Uterus (tissue), 4 donors: ENCODE measurements around the gene DCAF6. TPM values are rescaled to one million over a fixed set of nuclear protein-coding genes. Genes with fewer than 3 reads are reported as not detected.

Source experiments
- DNase-seq, 2 donors: peaks; one replicate each; pipeline ENCODE4 v3.0.0-alpha.2; 2019 to 2020
- H3K27ac ChIP-seq, 2 donors: fragments of 200-600 bp; sonication (generic); 1 replicate in 1 of 2; 2 replicates in 1 of 2; pipeline ENCODE4 v1.5.1; 2016 to 2018
- H3K27me3 ChIP-seq, 2 donors: fragments of 200-600 bp; sonication (generic); one replicate each; pipeline ENCODE4 v1.5.1; 2018 to 2019; ENCODE audit warnings: control low read depth in 1 of 2
- H3K36me3 ChIP-seq, 2 donors: fragments of 200-600 bp; sonication (generic); one replicate each; pipeline ENCODE4 v1.5.1; 2019; ENCODE audit warnings: control low read depth in 1 of 2
- H3K4me1 ChIP-seq, 2 donors: fragments of 200-600 bp; sonication (generic); one replicate each; pipeline ENCODE4 v1.5.1; 2018 to 2019; ENCODE audit warnings: control low read depth in 1 of 2
- H3K4me3 ChIP-seq, 2 donors: fragments of 200-600 bp; sonication (generic); 1 replicate in 1 of 2; 2 replicates in 1 of 2; pipeline ENCODE4 v1.5.1; 2018 to 2019; ENCODE audit warnings: mild to moderate bottlenecking in 1 of 2
- H3K9me3 ChIP-seq, 2 donors: fragments of 200-600 bp; sonication (generic); one replicate each; pipeline ENCODE4 v1.5.1; 2019; ENCODE audit warnings: control low read depth in 1 of 2
- CTCF ChIP-seq, 4 experiments: fragments of 200-600 bp in 2 of 4; fragments of 450-650 bp in 2 of 4; sonication (generic) in 2 of 4; IDR thresholded peaks; one replicate each; pipeline ENCODE4 v1.5.1; 2016 to 2019; ENCODE audit warnings: antibody characterized with exemption in 4 of 4, mild to moderate bottlenecking in 2 of 4, moderate library complexity in 1 of 4
- POLR2A ChIP-seq, 2 donors: fragments of 450-650 bp; IDR thresholded peaks; one replicate each; pipeline ENCODE4 v1.6.1; 2016; ENCODE audit warnings: antibody characterized with exemption in 2 of 2, mild to moderate bottlenecking in 1 of 2, moderate library complexity in 1 of 2
- intact Hi-C: fragments of 100-400 bp; cut with DNase I; formaldehyde crosslinking; loops from one replicate; pipeline ENCODE4 v1.15.1; 2023; ENCODE audit warnings: low total_unique reads
- total RNA-seq, 4 donors: library from RNA; depleted of rRNA in 3 of 4; stranded (reverse); fragments of >200 nt in 3 of 4; gene quantifications; one replicate each; pipeline versions ENCODE4 v1.1.0 to v1.2.4, GENCODE V29; 2014 to 2023
- donor health status: DM: yes; HTN: yes; CAD: no.

Gene DCAF6
- total RNA-seq, 4 donors from 2014 or later: 19.1 to 77.7 (median 44.9) TPM

DNA sequence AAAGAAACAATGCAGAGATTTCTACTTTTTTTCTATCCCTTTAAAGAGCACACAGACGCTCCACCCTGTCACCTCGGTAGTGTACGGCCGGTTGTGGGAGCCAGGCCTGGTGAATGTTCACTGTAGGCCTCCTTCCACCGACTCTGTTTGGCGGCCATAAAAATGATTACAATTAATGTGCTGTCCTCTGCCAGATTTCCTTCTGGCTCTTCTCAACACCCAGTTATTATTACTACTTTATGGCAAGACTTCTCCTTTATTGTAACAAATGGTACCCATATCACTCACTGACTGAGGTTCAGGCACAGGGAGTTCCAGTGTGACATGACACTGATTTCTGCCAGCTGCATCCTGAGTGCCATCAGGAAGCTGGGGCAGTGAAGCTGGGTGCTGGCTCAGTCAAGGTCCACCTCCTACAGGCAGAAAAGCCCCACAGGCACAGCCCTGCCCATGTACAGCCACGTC, 162.9 kb downstream of the DCAF6 start:
- Histone ChIP-seq H3K9me3 (no peaks in the 10 kb centered on the region), H3K36me3 (no peaks in the 10 kb centered on the region), H3K4me1 (peaks cover 0 to 4% of the 10 kb centered on the region in 2 donors), H3K27ac (peak overlapping the region; percentile 53 to 61), H3K4me3 (no peak overlapping the region), H3K27me3 (no peaks in the 10 kb centered on the region)
- intact Hi-C loops: no loop called here
- peak in 1 of 2 donors; percentile 68 for DNase-seq
- no peak for TF ChIP-seq CTCF (IDR thresholded peaks at IDR 0.05)
- TF ChIP-seq POLR2A (IDR thresholded peaks at IDR 0.05): no peak

DNA sequence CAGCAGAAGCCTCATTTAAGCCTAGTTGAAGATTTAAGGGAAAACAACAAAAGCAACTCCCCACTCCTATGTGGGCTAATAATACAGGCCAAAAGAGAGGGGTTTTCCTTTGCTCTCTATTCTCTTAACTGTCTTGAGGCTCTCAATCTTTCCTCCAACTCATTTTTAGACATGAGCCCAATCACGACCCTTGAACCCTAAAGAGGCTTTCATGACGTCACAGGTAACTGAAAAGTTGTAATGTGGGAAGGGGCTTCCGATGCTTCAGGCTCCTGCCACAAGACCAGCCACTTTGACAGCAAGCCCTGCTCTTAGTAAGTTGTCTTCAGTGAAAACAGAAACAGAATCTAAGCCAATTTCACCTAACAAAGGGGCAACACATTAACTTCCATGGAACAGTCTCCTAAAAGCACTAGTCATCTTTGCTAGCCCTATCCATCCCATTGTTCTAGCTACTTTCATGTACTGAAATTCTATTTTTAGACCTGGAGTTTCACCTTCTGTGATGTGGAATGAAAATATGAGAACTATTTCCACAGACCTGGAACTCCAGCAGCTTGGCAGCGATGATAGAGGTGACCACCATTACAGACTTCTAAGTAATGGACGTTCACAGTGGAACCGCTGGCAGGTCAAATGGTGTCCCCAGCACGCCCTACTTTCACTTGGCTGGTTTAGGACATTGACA, 164.0 kb downstream of the DCAF6 start:
- Histone ChIP-seq H3K9me3 (no peaks in the 10 kb centered on the region), H3K27ac (peak overlapping the region; percentile 46 to 53), H3K4me3 (no peak overlapping the region), H3K27me3 (no peaks in the 10 kb centered on the region), H3K36me3 (no peaks in the 10 kb centered on the region), H3K4me1 (peaks cover 0 to 4% of the 10 kb centered on the region in 2 donors)
- no peak for DNase-seq
- no peak for TF ChIP-seq POLR2A (IDR thresholded peaks at IDR 0.05)
- TF ChIP-seq CTCF (IDR thresholded peaks at IDR 0.05): no peak
- intact Hi-C loops: no loop called here

DNA sequence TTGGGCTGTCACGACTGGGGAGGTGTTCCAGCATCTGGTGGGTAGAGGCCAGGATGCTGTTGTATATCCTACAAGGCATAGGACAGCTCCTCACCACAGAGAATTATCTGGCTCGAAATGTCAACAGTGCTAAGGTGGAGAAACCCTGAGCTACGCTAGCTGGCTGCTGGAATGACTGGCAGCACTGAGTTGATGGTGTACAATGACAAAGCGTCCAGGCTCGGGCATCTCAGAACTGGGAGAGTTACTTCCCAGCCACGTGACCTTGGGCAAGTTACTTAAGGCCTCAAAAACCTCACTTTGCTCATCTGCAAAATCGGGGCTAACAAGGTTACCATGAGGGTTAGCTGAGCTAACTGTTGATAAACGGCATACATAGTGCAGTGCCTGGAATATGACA, 164.9 kb downstream of the DCAF6 start:
- Histone ChIP-seq H3K9me3 (no peaks in the 10 kb centered on the region), H3K27me3 (no peaks in the 10 kb centered on the region), H3K4me3 (no peak overlapping the region), H3K27ac (peak overlapping the region; percentile 21 to 53), H3K36me3 (no peaks in the 10 kb centered on the region), H3K4me1 (peaks cover 0 to 4% of the 10 kb centered on the region in 2 donors)
- DNase-seq: no peak
- intact Hi-C loops: no loop called here
- TF ChIP-seq POLR2A (IDR thresholded peaks at IDR 0.05) (no peak), CTCF (IDR thresholded peaks at IDR 0.05) (no peak)

GRCh38 chr1:168102487-168102886, 166.0 kb downstream of the DCAF6 start:
- no peak for DNase-seq
- Histone ChIP-seq H3K27me3 (no peaks in the 10 kb centered on the region), H3K4me3 (no peak overlapping the region), H3K4me1 (peaks cover 0 to 4% of the 10 kb centered on the region in 2 donors), H3K36me3 (no peaks in the 10 kb centered on the region), H3K9me3 (no peaks in the 10 kb centered on the region), H3K27ac (peak overlapping the region in 1 of 2 donors; percentile 7)
- intact Hi-C loops: no loop called here
- TF ChIP-seq POLR2A (IDR thresholded peaks at IDR 0.05) (no peak), CTCF (IDR thresholded peaks at IDR 0.05) (no peak)

DNA sequence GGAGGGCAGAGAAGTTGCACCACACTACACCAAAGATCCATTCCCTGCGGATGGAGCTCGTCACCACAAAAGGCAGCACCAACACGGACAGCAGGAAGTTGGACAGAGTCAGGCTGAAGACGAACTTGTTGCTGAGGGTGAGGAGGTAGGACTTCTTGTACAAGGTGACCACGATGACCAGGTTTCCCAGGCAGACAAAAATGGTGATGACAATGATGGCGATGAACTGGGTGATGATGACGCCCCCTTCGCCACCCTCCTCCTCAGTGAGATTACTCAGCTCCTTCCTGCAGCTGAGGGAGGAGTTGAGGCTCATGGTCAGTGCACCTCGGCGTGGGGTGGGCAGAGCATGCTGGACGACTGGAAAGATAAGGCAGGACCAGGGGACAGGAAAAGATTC, 168.1 kb downstream of the DCAF6 start:
- peak in 1 of 2 donors; percentile 9 for DNase-seq
- intact Hi-C loops: no loop called here

More for the DNA sequence above, 168.1 kb downstream of the DCAF6 start:
- Histone ChIP-seq H3K36me3 (no peaks in the 10 kb centered on the region), H3K27me3 (no peaks in the 10 kb centered on the region), H3K4me3 (no peak overlapping the region), H3K27ac (no peak overlapping the region), H3K9me3 (no peaks in the 10 kb centered on the region), H3K4me1 (no peaks in the 10 kb centered on the region)
- TF ChIP-seq CTCF (IDR thresholded peaks at IDR 0.05) (no peak), POLR2A (IDR thresholded peaks at IDR 0.05) (no peak)
